Liver (tissue), 9 donors: Measurements from ENCODE around the gene UMODL1. TPM values are rescaled to one million over a fixed set of nuclear protein-coding genes. Genes with fewer than 3 reads are reported as not detected.

Experiments used
- DNase-seq: peaks from one replicate; pipeline ENCODE4 v3.0.0-alpha.2; 2017; ENCODE audit warnings: low spot score
- H3K27ac ChIP-seq, 2 donors: one replicate each; pipeline ENCODE4 v1.7.0; 2013; ENCODE audit warnings: inconsistent platforms in 2 of 2, low read length in 2 of 2, control low read depth in 1 of 2, low read depth in 1 of 2, mild to moderate bottlenecking in 1 of 2
- H3K27me3 ChIP-seq, 4 donors: one replicate each; pipeline versions ENCODE4 v1.6.1 to v1.7.0; 2013; ENCODE audit warnings: low read length in 3 of 4, inconsistent platforms in 1 of 4, mild to moderate bottlenecking in 1 of 4, moderate library complexity in 1 of 4; ENCODE audit not compliant: control insufficient read depth in 4 of 4, insufficient read depth in 4 of 4
- H3K36me3 ChIP-seq, 4 donors: one replicate each; pipeline versions ENCODE4 v1.6.1 to v1.7.0; 2013; ENCODE audit warnings: low read length in 3 of 4, mild to moderate bottlenecking in 3 of 4, low read depth in 1 of 4, moderate library complexity in 1 of 4; ENCODE audit not compliant: control insufficient read depth in 4 of 4, insufficient read depth in 3 of 4
- H3K4me1 ChIP-seq, 4 donors: one replicate each; pipeline versions ENCODE4 v1.6.1 to v1.7.0; 2013; ENCODE audit warnings: low read length in 3 of 4, mild to moderate bottlenecking in 3 of 4, moderate library complexity in 1 of 4; ENCODE audit not compliant: control insufficient read depth in 4 of 4, insufficient read depth in 4 of 4
- H3K4me3 ChIP-seq, 3 donors: one replicate each; pipeline versions ENCODE4 v1.6.1 to v1.7.0; 2013; ENCODE audit warnings: low read length in 3 of 3, control low read depth in 1 of 3, low read depth in 1 of 3, mild to moderate bottlenecking in 1 of 3
- H3K9ac ChIP-seq, 2 donors: one replicate each; pipeline ENCODE4 v1.7.0; 2013; ENCODE audit warnings: low read length in 2 of 2, mild to moderate bottlenecking in 2 of 2, moderate library complexity in 2 of 2, control low read depth in 1 of 2, low read depth in 1 of 2
- H3K9me3 ChIP-seq, 4 donors: one replicate each; pipeline versions ENCODE4 v1.6.1 to v1.7.0; 2013; ENCODE audit warnings: low read length in 3 of 4; ENCODE audit not compliant: control insufficient read depth in 4 of 4
- ATF3 ChIP-seq: IDR thresholded peaks from 2 replicates; pipeline ENCODE4 v1.6.1; 2016; ENCODE audit warnings: antibody characterized with exemption
- CTCF ChIP-seq: fragments of 150-350 bp; IDR thresholded peaks from 2 replicates; pipeline ENCODE4 v1.5.1; 2017; ENCODE audit warnings: improper control_type of control experiment, low read depth, low read length; ENCODE audit not compliant: missing input control
- EGR1 ChIP-seq, 2 donors: IDR thresholded peaks; 2 replicates each; pipeline ENCODE4 v1.6.1; 2016 to 2018; ENCODE audit warnings: antibody characterized with exemption in 2 of 2, low read depth in 2 of 2
- FOXA1 ChIP-seq: IDR thresholded peaks from 2 replicates; pipeline ENCODE4 v1.6.1; 2016; ENCODE audit warnings: antibody characterized with exemption
- FOXA2 ChIP-seq: IDR thresholded peaks from 2 replicates; pipeline ENCODE4 v1.6.1; 2016; ENCODE audit warnings: antibody characterized with exemption
- HNF4A ChIP-seq, 2 donors: conservative IDR thresholded peaks; 2 replicates each; pipeline ENCODE4 v1.6.1; 2016; ENCODE audit warnings: antibody characterized with exemption in 2 of 2, mild to moderate bottlenecking in 2 of 2
- JUND ChIP-seq, 2 donors: IDR thresholded peaks; 2 replicates each; pipeline ENCODE4 v1.6.1; 2016; ENCODE audit warnings: antibody characterized with exemption in 2 of 2
- MAX ChIP-seq: IDR thresholded peaks from 2 replicates; pipeline ENCODE4 v1.6.1; 2016; ENCODE audit warnings: antibody characterized with exemption
- RAD21 ChIP-seq, 2 donors: IDR thresholded peaks; 2 replicates each; pipeline ENCODE4 v1.6.1; 2016; ENCODE audit warnings: antibody characterized with exemption in 2 of 2, mild to moderate bottlenecking in 2 of 2
- REST ChIP-seq: IDR thresholded peaks from 2 replicates; pipeline ENCODE4 v1.6.1; 2016; ENCODE audit warnings: antibody characterized with exemption, mild to moderate bottlenecking
- ZBTB33 ChIP-seq: IDR thresholded peaks from 2 replicates; pipeline ENCODE4 v1.6.1; 2016; ENCODE audit warnings: antibody characterized with exemption
- WGBS: extraction: QIAGEN DNeasy Blood & Tissue Kit; methylation state at CpG from one replicate; pipeline ENCODE4 v1.1.7; 2013; 5-methylcytosine and 5-hydroxymethylcytosine counted together
- polyA plus RNA-seq, 2 donors: library from polyadenylated mRNA; stranded (reverse) in 1 of 2; unstranded in 1 of 2; fragments of 200-250 nt in 1 of 2; fragments of >200 nt in 1 of 2; fragmentation: Nextera tagmentation in 1 of 2; extraction: Ambion mirVana in 1 of 2; gene quantifications; one replicate each; pipeline versions ENCODE4 v1.2.1 to v1.2.3, GENCODE V29; 2013 to 2015
- total RNA-seq, 2 donors: library from RNA; depleted of rRNA; stranded (reverse); fragments of >200 nt; gene quantifications; one replicate each; pipeline ENCODE4 v1.2.3, GENCODE V29; 2014
- donor health status: healthy.
- donor health status: healthy.
- donor health status: healthy.
- donor health status: healthy.
- donor health status: healthy.

The UMODL1 gene
- total and polyA plus RNA-seq, 4 donors = 0.08 to 0.14 (median 0.08) TPM; not detected in 1

DNA sequence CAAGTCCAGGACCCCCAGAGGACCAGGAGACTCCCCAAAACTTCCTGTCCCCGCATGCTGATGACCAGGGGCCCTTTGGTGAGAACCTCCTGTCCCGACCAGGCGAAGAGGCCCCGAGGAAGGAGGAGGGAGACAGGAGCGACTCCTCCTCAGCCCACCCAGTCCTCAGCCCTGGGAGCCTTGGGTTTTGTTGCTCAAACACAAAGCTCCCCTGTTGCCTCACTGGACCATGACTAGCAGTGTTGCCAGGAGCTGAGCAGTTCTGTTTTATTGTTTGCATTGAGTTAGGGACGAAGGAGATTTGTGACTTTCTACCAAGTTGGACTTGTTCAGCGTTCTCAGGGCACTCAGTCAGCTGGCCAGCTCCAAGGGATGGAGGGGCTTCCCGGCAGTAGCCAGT is 10.0 kb downstream of the UMODL1 start:
- peaks cover 0 to 5% (median 0%) of the 10 kb centered on the region in 4 donors for H3K27me3 ChIP-seq
- H3K9ac ChIP-seq = no peak overlapping the region
- H3K27ac ChIP-seq = no peak overlapping the region
- peaks cover 0 to 4% (median 0%) of the 10 kb centered on the region in 4 donors for H3K4me1 ChIP-seq
- TF ChIP-seq ATF3 = no peak
- no peak for TF ChIP-seq MAX
- no peak for TF ChIP-seq RAD21 (IDR thresholded peaks at IDR 0.05)
- TF ChIP-seq FOXA1 = no peak
- TF ChIP-seq ZBTB33 = no peak
- no peak for TF ChIP-seq EGR1 (IDR thresholded peaks at IDR 0.05; ENCODE audit: low read depth in 2 of 2)
- no peak for TF ChIP-seq HNF4A (conservative IDR thresholded peaks at IDR 0.05)
- TF ChIP-seq FOXA2 = no peak
- no peaks in the 10 kb centered on the region for H3K36me3 ChIP-seq
- WGBS = 65% methylated on average over 8 of the region's 8 CpGs
- no peak overlapping the region for H3K4me3 ChIP-seq
- no peaks in the 10 kb centered on the region for H3K9me3 ChIP-seq
- DNase-seq = no peak

DNA sequence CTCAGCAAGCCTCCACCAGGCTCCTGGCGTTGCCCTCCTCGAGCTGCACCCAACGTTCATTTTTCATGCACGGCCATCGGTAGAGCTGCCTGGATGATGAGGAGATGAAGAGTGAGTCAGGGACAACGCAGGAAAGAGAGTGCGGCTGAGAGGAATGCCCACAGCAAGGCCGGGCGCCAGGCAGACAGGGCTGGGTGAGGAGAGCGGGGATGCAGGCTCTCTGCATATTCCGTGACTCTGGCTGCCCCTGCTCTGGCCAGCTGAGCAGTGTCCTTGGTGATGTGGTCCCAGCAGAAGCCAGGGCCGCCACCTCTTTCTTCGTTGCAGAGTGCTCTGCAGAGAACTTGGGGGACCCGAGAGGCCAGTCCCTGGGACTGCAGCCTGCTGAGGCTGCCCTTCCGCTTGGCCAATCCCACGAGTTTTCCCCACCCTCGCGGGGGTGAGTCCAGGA is 10.8 kb downstream of the UMODL1 start:
- Histone ChIP-seq H3K36me3 (no peaks in the 10 kb centered on the region), H3K27me3 (peaks cover 0 to 5% (median 0%) of the 10 kb centered on the region in 4 donors), H3K4me3 (no peak overlapping the region), H3K27ac (no peak overlapping the region), H3K9ac (no peak overlapping the region), H3K9me3 (no peaks in the 10 kb centered on the region), H3K4me1 (peaks cover 0 to 4% (median 0%) of the 10 kb centered on the region in 4 donors)
- no peak for TF ChIP-seq REST
- TF ChIP-seq CTCF = no peak
- no peak for TF ChIP-seq JUND (IDR thresholded peaks at IDR 0.05)
- WGBS = 85% methylated on average over 18 of the region's 18 CpGs
- DNase-seq = no peak
